ENCODE results near the gene CERS6.

DNA sequence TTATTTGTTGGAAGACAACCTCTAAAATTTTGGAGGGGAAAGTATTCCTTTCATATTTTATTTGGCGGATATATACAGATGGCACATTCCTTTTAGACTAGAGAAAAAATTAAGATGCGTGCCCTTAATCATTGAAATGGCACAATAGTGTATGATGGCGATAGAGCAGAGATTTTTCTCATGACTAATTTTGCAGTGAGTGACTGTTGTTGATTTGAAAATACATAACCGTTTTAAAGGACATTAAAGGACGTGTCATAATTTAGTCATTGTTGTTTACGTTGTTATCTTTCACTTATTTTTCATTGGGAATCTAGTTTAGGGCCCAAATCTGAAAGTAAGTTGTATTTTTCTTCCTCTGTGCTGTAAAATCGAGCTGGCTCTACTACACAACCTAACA, 61.7 kb downstream of the CERS6 start:
- TF ChIP-seq, protein P1, sequence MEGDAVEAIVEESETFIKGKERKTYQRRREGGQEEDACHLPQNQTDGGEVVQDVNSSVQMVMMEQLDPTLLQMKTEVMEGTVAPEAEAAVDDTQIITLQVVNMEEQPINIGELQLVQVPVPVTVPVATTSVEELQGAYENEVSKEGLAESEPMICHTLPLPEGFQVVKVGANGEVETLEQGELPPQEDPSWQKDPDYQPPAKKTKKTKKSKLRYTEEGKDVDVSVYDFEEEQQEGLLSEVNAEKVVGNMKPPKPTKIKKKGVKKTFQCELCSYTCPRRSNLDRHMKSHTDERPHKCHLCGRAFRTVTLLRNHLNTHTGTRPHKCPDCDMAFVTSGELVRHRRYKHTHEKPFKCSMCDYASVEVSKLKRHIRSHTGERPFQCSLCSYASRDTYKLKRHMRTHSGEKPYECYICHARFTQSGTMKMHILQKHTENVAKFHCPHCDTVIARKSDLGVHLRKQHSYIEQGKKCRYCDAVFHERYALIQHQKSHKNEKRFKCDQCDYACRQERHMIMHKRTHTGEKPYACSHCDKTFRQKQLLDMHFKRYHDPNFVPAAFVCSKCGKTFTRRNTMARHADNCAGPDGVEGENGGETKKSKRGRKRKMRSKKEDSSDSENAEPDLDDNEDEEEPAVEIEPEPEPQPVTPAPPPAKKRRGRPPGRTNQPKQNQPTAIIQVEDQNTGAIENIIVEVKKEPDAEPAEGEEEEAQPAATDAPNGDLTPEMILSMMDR (IDR thresholded peaks at IDR 0.05) = no peak
- TF ChIP-seq POLR2A (IDR thresholded peaks at IDR 0.05; ENCODE audit: low read depth) = no peak

Measured in esophagus muscularis mucosa (tissue), 3 donors.